ENCODE measurements around the gene TRHDE. TPM values are rescaled to one million over a fixed set of nuclear protein-coding genes. Genes with fewer than 3 reads are reported as not detected.

The TRHDE gene
- total RNA-seq, 1 experiment from 2014 or later: 0.74 TPM

GRCh38 chr12:72547573-72547972 lies 275.4 kb downstream of the TRHDE start:
- H3K79me2 ChIP-seq (ENCODE audit: low read depth): no peaks in the 10 kb centered on the region
- H3K36me3 ChIP-seq (ENCODE audit: low read depth): no peaks in the 10 kb centered on the region
- intact Hi-C loops (cut with micrococcal nuclease; ENCODE audit: unreplicated experiment): no loop called here
- no peaks in the 10 kb centered on the region for H4K20me1 ChIP-seq (ENCODE audit: insufficient read depth)
- ChIA-PET POLR2A (ENCODE audit: unreplicated experiment) (no interaction called here), CTCF (no interaction called here)
- no peak overlapping the region for H3K4me2 ChIP-seq
- no peaks in the 10 kb centered on the region; the same call in 1 of the 2 replicates for H3K9me3 ChIP-seq (ENCODE audit: insufficient read depth, low read depth)
- DNase-seq: no peak
- no TSS peak for BruUV-seq (replicated peaks)
- no peaks in the 10 kb centered on the region for H3K27me3 ChIP-seq (ENCODE audit: insufficient read depth, low read depth)
- TF ChIP-seq, protein P1, sequence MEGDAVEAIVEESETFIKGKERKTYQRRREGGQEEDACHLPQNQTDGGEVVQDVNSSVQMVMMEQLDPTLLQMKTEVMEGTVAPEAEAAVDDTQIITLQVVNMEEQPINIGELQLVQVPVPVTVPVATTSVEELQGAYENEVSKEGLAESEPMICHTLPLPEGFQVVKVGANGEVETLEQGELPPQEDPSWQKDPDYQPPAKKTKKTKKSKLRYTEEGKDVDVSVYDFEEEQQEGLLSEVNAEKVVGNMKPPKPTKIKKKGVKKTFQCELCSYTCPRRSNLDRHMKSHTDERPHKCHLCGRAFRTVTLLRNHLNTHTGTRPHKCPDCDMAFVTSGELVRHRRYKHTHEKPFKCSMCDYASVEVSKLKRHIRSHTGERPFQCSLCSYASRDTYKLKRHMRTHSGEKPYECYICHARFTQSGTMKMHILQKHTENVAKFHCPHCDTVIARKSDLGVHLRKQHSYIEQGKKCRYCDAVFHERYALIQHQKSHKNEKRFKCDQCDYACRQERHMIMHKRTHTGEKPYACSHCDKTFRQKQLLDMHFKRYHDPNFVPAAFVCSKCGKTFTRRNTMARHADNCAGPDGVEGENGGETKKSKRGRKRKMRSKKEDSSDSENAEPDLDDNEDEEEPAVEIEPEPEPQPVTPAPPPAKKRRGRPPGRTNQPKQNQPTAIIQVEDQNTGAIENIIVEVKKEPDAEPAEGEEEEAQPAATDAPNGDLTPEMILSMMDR (conservative IDR thresholded peaks at IDR 0.05): no peak
- no peak for TF ChIP-seq EZH2 (IDR thresholded peaks at IDR 0.05; ENCODE audit: low read depth)
- H2AFZ ChIP-seq: no peak overlapping the region
- no peaks in the 10 kb centered on the region for H3F3A ChIP-seq (ENCODE audit: insufficient read depth, low read depth)
- no peak overlapping the region for H3K4me3 ChIP-seq
- no peaks in the 10 kb centered on the region for H3K9me2 ChIP-seq (ENCODE audit: insufficient read depth)
- no peak overlapping the region for H3K27ac ChIP-seq
- H3K4me1 ChIP-seq (replicated peaks; ENCODE audit: insufficient read depth): no peaks in the 10 kb centered on the region

DNA sequence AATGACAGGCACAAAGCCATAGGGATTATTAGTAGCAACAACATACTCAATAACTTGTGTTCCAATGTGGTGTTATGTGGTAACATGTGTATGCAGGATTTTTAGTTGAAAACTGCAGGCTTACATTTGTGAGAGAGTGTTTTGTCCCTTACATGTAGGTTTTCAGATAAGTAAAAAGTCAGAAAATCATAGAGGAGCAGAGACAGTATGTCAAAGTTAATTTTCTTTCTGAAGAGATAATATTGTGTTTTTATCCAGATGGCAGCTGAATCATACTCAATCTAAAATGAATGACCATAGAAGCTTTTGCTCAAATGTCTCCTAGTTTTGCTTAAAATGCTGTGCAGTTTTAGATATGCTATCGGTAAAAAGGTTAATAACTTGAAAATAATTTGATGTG lies 277.0 kb downstream of the TRHDE start:
- BruUV-seq (replicated peaks): no TSS peak
- Histone ChIP-seq H3K4me2 (no peak overlapping the region), H3K4me3 (no peak overlapping the region), H3K4me1 (replicated peaks; ENCODE audit: insufficient read depth) (no peaks in the 10 kb centered on the region), H3K27ac (no peak overlapping the region), H3F3A (ENCODE audit: insufficient read depth, low read depth) (no peaks in the 10 kb centered on the region), H4K20me1 (ENCODE audit: insufficient read depth) (no peaks in the 10 kb centered on the region), H3K9me2 (ENCODE audit: insufficient read depth) (no peaks in the 10 kb centered on the region), H3K9me3 (ENCODE audit: insufficient read depth, low read depth) (no peaks in the 10 kb centered on the region; the same call in 1 of the 2 replicates), H3K79me2 (ENCODE audit: low read depth) (no peaks in the 10 kb centered on the region), H2AFZ (no peak overlapping the region), H3K27me3 (ENCODE audit: insufficient read depth, low read depth) (no peaks in the 10 kb centered on the region), H3K36me3 (ENCODE audit: low read depth) (no peaks in the 10 kb centered on the region)
- no peak for TF ChIP-seq EZH2 (IDR thresholded peaks at IDR 0.05; ENCODE audit: low read depth)
- TF ChIP-seq, protein P1 (conservative IDR thresholded peaks at IDR 0.05): no peak
- intact Hi-C loops (cut with micrococcal nuclease; ENCODE audit: unreplicated experiment): no loop called here
- POLR2A ChIA-PET (ENCODE audit: unreplicated experiment): no interaction called here
- DNase-seq: no peak
- CTCF ChIA-PET: no interaction called here

DNA sequence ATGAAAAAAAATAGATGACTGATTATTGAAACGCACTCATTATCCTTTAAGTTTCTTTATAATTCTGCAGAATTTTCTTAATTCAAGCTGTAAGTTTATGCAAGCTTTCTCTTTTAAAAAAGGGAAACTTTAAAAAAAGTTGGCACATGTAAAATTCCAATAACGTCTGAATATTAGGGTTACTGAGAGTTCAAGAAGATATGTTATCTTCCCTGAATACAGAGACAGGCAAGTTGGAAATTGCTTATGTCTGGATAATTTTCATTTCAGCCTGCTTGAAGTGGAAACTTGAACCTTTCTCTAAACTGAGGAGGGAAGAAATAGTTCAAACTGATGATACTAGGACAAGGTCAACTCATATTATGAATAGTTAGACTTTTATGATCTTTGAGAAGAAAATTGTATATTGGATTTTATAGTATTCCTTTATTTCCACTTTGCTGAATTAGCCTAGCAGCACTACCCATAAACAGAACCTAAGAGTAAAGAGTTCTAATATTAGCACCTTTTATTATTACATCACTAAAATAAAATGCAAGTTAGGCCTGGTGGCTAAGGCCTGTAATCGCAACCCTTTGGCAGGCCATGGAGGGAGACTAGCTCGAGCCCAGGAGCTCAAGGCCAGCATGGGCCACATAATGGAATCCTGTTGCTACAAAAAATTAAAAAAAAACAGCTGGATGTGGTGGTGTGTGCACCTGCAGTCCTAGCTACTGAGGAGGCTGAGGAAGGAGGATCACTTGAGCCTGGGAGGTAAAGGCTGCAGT lies 288.0 kb downstream of the TRHDE start:
- no peaks in the 10 kb centered on the region for H3K79me2 ChIP-seq (ENCODE audit: low read depth)
- H3K9me3 ChIP-seq (ENCODE audit: insufficient read depth, low read depth): no peaks in the 10 kb centered on the region
- no peaks in the 10 kb centered on the region for H4K20me1 ChIP-seq (ENCODE audit: insufficient read depth)
- no peaks in the 10 kb centered on the region for H3F3A ChIP-seq (ENCODE audit: insufficient read depth, low read depth)
- H3K27ac ChIP-seq: no peak overlapping the region
- DNase-seq: no peak
- no TSS peak for BruUV-seq (replicated peaks)
- no peaks in the 10 kb centered on the region for H3K4me1 ChIP-seq (replicated peaks; ENCODE audit: insufficient read depth)
- no peak for TF ChIP-seq EZH2 (IDR thresholded peaks at IDR 0.05; ENCODE audit: low read depth)
- TF ChIP-seq, protein P1 (conservative IDR thresholded peaks at IDR 0.05): no peak
- CTCF ChIA-PET: no interaction called here
- H3K4me2 ChIP-seq: no peak overlapping the region
- H3K27me3 ChIP-seq (ENCODE audit: insufficient read depth, low read depth): no peaks in the 10 kb centered on the region
- intact Hi-C loops (cut with micrococcal nuclease; ENCODE audit: unreplicated experiment): no loop called here
- no peaks in the 10 kb centered on the region for H3K36me3 ChIP-seq (ENCODE audit: low read depth)
- no peak overlapping the region for H2AFZ ChIP-seq
- H3K4me3 ChIP-seq: no peak overlapping the region
- H3K9me2 ChIP-seq (ENCODE audit: insufficient read depth): no peaks in the 10 kb centered on the region
- POLR2A ChIA-PET (ENCODE audit: unreplicated experiment): no interaction called here

Data from PC-9 (cell line).